SHP77 treated with DMSO at 0.1 percent for 48 hours (cell line): ENCODE data around the gene TP63.

Experiments
- DNase-seq: peaks from one replicate; lab custom pipeline; 2025; lab: John Stamatoyannopoulos, UW

TP63 gene

GRCh38 chr3:189936201-189936945 lies 305.2 kb downstream of the TP63 start:
- no peak for DNase-seq

DNA sequence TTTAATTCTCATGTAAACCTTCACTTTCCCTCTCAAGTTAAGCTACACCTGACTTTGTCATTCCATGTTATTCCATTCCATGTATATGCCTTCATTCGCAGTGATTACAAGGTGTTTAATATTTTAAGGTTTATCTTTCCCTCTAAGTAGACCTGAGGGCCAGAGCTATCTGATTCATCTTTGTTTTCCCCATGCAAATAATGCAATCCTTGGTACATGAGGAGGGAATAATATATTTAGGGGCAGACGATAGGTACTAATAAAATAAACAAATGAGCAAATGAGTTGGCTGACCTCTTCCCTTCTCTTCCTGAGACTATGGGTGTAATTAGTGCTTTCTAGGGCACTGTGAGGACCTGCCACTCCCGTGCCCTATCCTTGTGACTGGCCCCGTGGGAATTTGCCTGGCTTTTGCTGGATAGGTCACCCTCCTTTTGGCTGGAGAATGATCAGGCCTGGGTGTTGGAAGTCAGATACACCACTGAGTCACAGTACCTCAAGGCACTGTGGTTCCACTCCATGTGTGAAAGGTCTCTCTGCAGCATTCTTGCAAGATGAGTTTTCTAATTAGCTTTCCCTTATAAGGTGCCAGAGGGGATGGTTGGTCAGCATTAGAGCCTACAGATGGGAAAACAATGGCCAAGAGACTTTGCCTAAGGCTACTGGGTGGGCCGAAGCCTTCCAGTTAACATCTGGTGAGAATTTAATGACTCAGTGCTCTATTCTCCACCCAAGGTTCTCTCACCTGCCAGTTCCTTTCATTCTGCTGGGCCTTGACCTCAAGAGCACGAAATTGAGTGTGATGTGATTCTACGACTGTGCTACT lies 306.3 kb downstream of the TP63 start:
- DNase-seq, result no peak

GRCh38 chr3:189941125-189941524 lies 309.9 kb downstream of the TP63 start:
- no peak for DNase-seq

GRCh38 chr3:189941679-189942078 lies 310.5 kb downstream of the TP63 start:
- no peak for DNase-seq

GRCh38 chr3:189942948-189943347 lies 311.8 kb downstream of the TP63 start:
- DNase-seq, result no peak

- DNase-seq, result no peak
These were observed 313.3 kb downstream of the TP63 start for GRCh38 chr3:189944285-189945145.

DNA sequence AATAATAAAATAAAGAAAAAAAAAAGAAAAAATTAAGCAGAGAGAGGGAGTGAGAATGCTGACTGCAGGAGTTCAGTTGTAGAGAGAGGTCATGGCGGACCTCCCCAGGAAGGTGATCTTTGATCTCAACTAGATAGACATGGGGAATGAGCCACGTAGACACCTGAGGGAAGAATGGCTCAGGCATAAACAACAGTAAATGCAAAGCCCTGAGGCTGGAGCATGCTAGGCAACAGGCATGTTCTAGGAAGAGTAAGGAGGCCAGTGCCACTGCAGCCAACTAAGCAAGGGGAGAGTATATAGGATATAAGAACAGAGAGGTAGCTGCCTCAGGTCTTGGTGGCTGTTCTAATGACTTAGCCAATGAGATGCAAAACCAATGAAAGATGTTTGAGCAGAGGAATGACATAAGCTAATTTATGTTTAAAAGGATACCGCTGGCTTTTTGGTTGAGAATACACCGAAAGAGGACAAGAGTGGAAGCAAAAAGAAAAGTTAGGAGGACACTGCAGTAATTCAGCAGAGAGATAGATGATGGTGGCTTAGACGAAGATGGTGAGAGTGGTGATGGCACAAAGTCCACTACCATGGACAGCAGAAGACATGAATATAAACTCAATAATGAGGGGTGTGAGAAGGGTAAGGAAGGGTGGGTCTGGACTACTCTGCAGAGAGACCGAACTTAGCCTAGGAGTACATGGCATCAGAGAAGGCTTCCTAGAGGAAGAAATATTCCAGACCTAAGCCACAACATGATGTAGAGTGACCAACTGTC lies 314.9 kb downstream of the TP63 start:
- no peak for DNase-seq
